Subcutaneous adipose tissue (tissue), 4 donors: ENCODE results near the gene SPAG16. TPM values are rescaled to one million over a fixed set of nuclear protein-coding genes. Genes with fewer than 3 reads are reported as not detected.

Source experiments
- total RNA-seq, 4 donors: library from RNA; depleted of rRNA; stranded (reverse); fragments of >200 nt; gene quantifications; one replicate each; pipeline ENCODE4 v1.1.0, GENCODE V29; 2016
- TF ChIP-seq, protein P1 (sequence below): fragments of 450-650 bp; IDR thresholded peaks from one replicate; pipeline ENCODE4 v1.5.1; 2016; ENCODE audit warnings: low read depth, mild to moderate bottlenecking, control low read depth, antibody characterized with exemption, moderate library complexity

Gene SPAG16
- total RNA-seq, 4 donors from 2014 or later = 11.2 to 27.2 (median 18.2) TPM

GRCh38 chr2:214135966-214136365 lies 851.7 kb downstream of the SPAG16 start:
- TF ChIP-seq, protein P1, sequence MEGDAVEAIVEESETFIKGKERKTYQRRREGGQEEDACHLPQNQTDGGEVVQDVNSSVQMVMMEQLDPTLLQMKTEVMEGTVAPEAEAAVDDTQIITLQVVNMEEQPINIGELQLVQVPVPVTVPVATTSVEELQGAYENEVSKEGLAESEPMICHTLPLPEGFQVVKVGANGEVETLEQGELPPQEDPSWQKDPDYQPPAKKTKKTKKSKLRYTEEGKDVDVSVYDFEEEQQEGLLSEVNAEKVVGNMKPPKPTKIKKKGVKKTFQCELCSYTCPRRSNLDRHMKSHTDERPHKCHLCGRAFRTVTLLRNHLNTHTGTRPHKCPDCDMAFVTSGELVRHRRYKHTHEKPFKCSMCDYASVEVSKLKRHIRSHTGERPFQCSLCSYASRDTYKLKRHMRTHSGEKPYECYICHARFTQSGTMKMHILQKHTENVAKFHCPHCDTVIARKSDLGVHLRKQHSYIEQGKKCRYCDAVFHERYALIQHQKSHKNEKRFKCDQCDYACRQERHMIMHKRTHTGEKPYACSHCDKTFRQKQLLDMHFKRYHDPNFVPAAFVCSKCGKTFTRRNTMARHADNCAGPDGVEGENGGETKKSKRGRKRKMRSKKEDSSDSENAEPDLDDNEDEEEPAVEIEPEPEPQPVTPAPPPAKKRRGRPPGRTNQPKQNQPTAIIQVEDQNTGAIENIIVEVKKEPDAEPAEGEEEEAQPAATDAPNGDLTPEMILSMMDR = no peak

GRCh38 chr2:214138779-214139178 lies 854.5 kb downstream of the SPAG16 start:
- TF ChIP-seq, protein P1 = no peak

- TF ChIP-seq, protein P1 = no peak
Observed at GRCh38 chr2:214139630-214140284, 855.5 kb downstream of the SPAG16 start.

DNA sequence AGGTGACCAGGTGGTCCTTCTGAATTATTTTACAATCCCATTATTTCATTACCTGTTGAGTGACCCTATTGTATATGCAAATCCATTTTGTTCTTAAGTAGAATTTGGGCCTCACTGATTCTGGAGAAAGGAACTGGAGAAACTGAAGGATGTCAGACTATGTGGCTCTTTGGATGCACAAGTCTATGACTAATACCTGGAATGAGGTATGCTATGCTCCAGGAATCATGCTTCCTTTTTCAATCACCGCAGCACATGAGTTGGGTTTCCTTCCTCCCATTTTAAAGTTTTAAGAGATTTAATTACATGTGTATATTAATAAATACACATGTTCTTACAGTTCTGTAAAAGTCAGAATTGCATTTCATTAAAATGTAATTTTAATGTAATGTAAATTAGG lies 872.7 kb downstream of the SPAG16 start:
- TF ChIP-seq, protein P1 = no peak

- TF ChIP-seq, protein P1 = no peak
Observed at GRCh38 chr2:214158851-214159250, 874.6 kb downstream of the SPAG16 start.

- TF ChIP-seq, protein P1 = no peak
Observed at GRCh38 chr2:214169281-214169680, 885.0 kb downstream of the SPAG16 start.

- TF ChIP-seq, protein P1 = no peak
Observed at GRCh38 chr2:214169736-214170135, 885.5 kb downstream of the SPAG16 start.
